K562 (cell line): ENCODE results near the gene INMT.

Experiments
- CHD2 ChIP-seq: IDR thresholded peaks from 2 replicates; pipeline ENCODE4 v1.6.1; 2011; ENCODE audit warnings: low read depth, low read length
- CHD4 ChIP-seq: fragments of 200-600 bp; sonication (generic); IDR thresholded peaks from 3 replicates; pipeline ENCODE4 v1.6.1; 2012; ENCODE audit warnings: low read depth, mild to moderate bottlenecking, mixed read lengths, low read length, inconsistent platforms; ENCODE audit not compliant: insufficient read depth, insufficient replicate concordance, poor library complexity, severe bottlenecking
- DPF2 ChIP-seq: fragments of 450-650 bp; IDR thresholded peaks from 2 replicates; pipeline ENCODE4 v1.6.1; 2016
- SAP30 ChIP-seq: fragments of 200-600 bp; sonication (generic); IDR thresholded peaks from 2 replicates; pipeline ENCODE4 v1.6.1; 2012; ENCODE audit warnings: borderline replicate concordance, low read depth, mild to moderate bottlenecking, moderate library complexity, low read length, control low read depth, inconsistent platforms; ENCODE audit not compliant: insufficient read depth, poor library complexity, severe bottlenecking
- TRIM28 ChIP-seq: fragments of 450-650 bp; IDR thresholded peaks from 2 replicates; pipeline ENCODE4 v1.6.1; 2017
- ZNF589 ChIP-seq: fragments of 200-800 bp; sonication (Bioruptor generic); IDR thresholded peaks from 2 replicates; pipeline ENCODE4 v1.6.1; 2016; ENCODE audit warnings: low read depth, missing genetic modification characterization, missing compliant biosample characterization
- TF ChIP-seq, protein P1 (sequence below), 3 experiments: IDR thresholded peaks in 2 of 3; conservative IDR thresholded peaks in 1 of 3; 2 replicates each; pipeline ENCODE4 v1.5.1; 2011 to 2012; ENCODE audit warnings: low read length in 3 of 3, mild to moderate bottlenecking in 3 of 3, control low read depth in 2 of 3, improper control_type of control experiment in 1 of 3, inconsistent platforms in 1 of 3, low read depth in 1 of 3, mixed read lengths in 1 of 3, moderate library complexity in 1 of 3; ENCODE audit not compliant: insufficient read depth in 2 of 3
- TF ChIP-seq, protein P2 (sequence below): fragments of 250-450 bp; sonication (Bioruptor Pico); IDR thresholded peaks from 2 replicates; pipeline ENCODE4 v1.5.0; 2022; ENCODE audit warnings: mild to moderate bottlenecking

DNA sequence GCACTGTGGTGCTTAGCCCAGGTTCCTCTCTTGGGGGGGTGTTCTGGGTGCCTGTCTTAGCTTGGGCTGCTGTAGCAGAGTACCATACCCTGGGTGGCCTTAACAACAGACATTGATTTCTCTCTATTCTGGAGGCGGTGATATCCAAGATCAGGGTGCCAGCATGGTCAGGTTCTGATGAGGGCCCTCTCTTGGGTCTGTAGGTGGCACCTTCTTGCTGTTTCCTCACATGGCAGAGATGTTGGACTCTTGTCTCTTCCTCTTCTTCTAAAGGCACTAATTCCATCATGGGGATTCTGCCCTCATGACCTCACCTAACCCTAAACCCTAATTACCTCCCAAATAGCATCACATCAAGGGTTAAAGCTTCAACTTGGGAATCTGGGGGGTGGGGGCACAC lies 49.7 kb upstream of the INMT start:
- TF ChIP-seq ZNF589 (no peak), CHD4 (no peak), DPF2 (no peak), SAP30 (no peak), CHD2 (no peak), TRIM28 (no peak)
- TF ChIP-seq, protein P1, sequence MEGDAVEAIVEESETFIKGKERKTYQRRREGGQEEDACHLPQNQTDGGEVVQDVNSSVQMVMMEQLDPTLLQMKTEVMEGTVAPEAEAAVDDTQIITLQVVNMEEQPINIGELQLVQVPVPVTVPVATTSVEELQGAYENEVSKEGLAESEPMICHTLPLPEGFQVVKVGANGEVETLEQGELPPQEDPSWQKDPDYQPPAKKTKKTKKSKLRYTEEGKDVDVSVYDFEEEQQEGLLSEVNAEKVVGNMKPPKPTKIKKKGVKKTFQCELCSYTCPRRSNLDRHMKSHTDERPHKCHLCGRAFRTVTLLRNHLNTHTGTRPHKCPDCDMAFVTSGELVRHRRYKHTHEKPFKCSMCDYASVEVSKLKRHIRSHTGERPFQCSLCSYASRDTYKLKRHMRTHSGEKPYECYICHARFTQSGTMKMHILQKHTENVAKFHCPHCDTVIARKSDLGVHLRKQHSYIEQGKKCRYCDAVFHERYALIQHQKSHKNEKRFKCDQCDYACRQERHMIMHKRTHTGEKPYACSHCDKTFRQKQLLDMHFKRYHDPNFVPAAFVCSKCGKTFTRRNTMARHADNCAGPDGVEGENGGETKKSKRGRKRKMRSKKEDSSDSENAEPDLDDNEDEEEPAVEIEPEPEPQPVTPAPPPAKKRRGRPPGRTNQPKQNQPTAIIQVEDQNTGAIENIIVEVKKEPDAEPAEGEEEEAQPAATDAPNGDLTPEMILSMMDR (IDR thresholded peaks at IDR 0.05 in 2 of 3, conservative IDR thresholded peaks at IDR 0.05 in 1 of 3; ENCODE audit: insufficient read depth in 2 of 3, low read depth in 1 of 3, low read length in 3 of 3), result peak; percentile 31 to 50 (median 32); a peak in 4 of 6 replicates
- TF ChIP-seq, protein P2, sequence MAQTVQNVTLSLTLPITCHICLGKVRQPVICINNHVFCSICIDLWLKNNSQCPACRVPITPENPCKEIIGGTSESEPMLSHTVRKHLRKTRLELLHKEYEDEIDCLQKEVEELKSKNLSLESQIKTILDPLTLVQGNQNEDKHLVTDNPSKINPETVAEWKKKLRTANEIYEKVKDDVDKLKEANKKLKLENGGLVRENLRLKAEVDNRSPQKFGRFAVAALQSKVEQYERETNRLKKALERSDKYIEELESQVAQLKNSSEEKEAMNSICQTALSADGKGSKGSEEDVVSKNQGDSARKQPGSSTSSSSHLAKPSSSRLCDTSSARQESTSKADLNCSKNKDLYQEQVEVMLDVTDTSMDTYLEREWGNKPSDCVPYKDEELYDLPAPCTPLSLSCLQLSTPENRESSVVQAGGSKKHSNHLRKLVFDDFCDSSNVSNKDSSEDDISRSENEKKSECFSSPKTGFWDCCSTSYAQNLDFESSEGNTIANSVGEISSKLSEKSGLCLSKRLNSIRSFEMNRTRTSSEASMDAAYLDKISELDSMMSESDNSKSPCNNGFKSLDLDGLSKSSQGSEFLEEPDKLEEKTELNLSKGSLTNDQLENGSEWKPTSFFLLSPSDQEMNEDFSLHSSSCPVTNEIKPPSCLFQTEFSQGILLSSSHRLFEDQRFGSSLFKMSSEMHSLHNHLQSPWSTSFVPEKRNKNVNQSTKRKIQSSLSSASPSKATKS (CRISPR knock-in tag), result no peak
